ENCODE data around the gene PSPC1. TPM values are rescaled to one million over a fixed set of nuclear protein-coding genes. Genes with fewer than 3 reads are reported as not detected.

Gene PSPC1
- total RNA-seq, 1 donor: 80.7 TPM

DNA sequence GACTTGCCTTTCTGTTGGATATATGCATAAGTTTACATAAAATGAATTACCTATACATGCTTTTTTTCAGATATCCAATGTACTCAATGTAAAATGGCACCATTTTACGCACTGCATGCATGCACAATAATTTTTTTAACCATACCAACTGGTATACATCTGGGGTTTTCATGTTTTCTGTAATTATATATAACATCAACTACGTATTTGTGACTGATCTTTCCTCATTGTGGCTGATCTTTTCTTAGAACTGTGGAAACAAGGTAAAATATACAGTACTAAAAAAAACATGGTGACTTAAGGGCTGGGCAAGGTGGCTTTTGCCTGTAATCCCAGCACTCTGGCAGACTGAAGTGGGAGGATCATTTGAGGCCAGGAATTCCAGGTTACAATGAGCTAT, 18.5 kb downstream of the PSPC1 start:
- TF ChIP-seq, protein P1, sequence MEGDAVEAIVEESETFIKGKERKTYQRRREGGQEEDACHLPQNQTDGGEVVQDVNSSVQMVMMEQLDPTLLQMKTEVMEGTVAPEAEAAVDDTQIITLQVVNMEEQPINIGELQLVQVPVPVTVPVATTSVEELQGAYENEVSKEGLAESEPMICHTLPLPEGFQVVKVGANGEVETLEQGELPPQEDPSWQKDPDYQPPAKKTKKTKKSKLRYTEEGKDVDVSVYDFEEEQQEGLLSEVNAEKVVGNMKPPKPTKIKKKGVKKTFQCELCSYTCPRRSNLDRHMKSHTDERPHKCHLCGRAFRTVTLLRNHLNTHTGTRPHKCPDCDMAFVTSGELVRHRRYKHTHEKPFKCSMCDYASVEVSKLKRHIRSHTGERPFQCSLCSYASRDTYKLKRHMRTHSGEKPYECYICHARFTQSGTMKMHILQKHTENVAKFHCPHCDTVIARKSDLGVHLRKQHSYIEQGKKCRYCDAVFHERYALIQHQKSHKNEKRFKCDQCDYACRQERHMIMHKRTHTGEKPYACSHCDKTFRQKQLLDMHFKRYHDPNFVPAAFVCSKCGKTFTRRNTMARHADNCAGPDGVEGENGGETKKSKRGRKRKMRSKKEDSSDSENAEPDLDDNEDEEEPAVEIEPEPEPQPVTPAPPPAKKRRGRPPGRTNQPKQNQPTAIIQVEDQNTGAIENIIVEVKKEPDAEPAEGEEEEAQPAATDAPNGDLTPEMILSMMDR (IDR thresholded peaks at IDR 0.05; ENCODE audit: insufficient read depth, low read depth, low read length): no peak
- no peak overlapping the region for H3K4me3 ChIP-seq (ENCODE audit: low read depth, low read length)
- no peak for DNase-seq (ENCODE audit: low read depth)

DNA sequence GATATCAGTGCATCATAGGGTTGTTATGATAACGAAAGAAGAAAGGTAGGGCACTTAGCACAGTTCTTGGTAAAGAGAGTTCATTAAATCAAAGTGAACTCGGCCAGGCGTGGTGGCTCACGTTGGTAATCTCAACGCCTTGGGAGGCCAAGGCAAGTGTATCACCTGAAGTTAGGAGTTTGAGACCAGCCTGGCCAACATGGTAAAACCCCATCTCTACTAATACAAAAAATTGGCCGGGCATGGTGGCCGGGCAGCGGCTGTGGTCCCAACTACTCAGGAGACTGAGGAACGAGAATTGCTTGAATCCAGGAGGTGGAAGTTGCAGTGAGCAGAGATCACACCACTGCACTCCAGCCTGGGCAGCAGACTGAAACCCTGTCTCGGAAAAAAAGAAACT, 19.1 kb downstream of the PSPC1 start:
- TF ChIP-seq, protein P1 (IDR thresholded peaks at IDR 0.05; ENCODE audit: insufficient read depth, low read depth, low read length): no peak
- DNase-seq (ENCODE audit: low read depth): no peak
- H3K4me3 ChIP-seq (ENCODE audit: low read depth, low read length): no peak overlapping the region

DNA sequence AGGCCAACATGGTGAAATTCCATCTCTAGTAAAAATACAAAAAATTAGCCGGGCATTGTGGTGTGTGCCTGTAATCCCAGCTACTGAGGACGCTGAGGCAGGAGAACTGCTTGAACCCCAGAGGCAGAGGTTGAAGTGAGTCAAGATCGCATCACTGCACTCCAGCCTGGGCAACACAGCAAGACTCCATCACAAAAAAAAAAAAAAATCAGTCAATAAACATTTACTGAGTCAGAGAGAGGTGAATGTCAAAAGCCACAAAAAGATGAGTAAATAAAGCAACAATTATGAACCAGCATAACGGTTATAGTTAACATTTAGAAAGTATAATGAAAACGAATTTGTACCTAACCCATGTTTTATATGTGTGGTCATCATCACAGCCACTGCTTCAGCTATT, 23.1 kb downstream of the PSPC1 start:
- no peak overlapping the region for H3K4me3 ChIP-seq (ENCODE audit: low read depth, low read length)
- DNase-seq (ENCODE audit: low read depth): no peak
- TF ChIP-seq, protein P1 (IDR thresholded peaks at IDR 0.05; ENCODE audit: insufficient read depth, low read depth, low read length): no peak

DNA sequence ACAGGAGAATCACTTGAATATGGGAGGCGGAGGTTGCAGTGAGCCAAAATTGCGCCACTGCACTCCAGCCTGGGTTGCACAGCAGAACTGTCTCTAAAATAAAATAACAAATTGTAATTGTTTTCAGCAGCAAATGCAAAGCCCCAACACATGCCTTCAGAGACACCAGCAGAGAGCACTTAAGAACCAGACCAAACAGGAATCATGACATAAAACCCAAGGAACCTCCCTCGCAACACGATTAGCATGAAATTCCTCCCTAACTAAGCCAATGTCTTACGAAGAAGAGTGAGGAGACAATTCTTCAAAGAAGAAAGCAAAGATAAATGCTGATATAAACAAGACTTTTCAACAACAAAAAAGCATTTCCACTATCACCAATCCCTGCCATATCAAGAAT, 40.1 kb downstream of the PSPC1 start:
- no peak for DNase-seq (ENCODE audit: low read depth)
- no peak overlapping the region for H3K4me3 ChIP-seq (ENCODE audit: low read depth, low read length)
- TF ChIP-seq, protein P1 (IDR thresholded peaks at IDR 0.05; ENCODE audit: insufficient read depth, low read depth, low read length): no peak

DNA sequence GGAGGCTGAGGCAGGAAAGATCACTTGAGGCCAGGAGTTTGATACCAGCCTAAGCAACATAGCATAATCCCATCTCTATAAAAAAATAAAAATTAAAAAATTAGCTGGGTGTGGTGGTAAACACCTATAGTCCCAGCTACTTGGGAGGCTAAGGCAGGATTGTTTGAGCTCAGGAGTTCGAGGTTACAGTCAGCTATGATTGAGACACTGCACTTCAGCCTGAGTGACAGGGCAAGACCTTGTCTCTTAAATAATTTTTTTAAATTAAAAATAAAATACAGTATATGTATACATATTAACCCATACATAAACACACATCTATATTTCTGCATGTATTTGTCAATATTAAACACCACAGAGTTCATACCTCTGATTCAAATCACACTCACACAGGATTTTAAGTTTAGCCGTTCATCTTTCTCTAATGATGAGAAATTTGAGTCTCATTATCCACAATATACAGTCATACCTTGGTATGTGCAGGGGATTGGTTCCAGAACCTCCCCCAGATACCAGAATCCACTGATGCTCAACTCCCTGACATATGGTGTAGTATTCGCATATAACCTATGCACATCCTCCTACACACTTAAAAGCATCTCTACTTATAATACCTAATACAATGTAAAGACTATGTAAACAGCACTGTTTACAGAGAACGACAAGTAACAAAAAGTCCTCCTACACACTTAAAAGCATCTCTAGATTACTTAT, 44.7 kb downstream of the PSPC1 start:
- DNase-seq (ENCODE audit: low read depth): peak; percentile 28
- TF ChIP-seq, protein P1 (IDR thresholded peaks at IDR 0.05; ENCODE audit: insufficient read depth, low read depth, low read length): no peak

DNA sequence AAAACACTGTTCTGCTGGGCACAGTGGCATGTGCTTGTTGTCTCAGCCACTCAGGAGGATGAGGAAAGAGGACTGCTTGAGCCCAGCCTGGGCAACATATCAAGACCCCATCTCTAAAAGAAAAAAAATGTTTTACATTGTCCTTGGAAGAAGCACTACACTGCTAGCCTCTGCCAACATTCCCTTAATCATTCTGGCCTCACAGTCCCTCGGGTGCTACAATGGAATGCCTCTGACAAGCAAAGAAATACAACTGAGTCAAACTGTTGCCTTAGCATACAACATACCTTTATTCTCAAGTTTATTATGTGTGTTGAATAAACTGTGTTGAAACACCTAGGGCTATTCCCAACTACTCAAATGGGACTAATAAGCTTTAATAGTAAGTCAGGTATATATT, 56.1 kb downstream of the PSPC1 start:
- no peak for DNase-seq (ENCODE audit: low read depth)
- TF ChIP-seq, protein P1 (IDR thresholded peaks at IDR 0.05; ENCODE audit: insufficient read depth, low read depth, low read length): no peak

More for the DNA sequence above, 44.7 kb downstream of the PSPC1 start:
- H3K4me3 ChIP-seq (ENCODE audit: low read depth, low read length): no peak overlapping the region

DNA sequence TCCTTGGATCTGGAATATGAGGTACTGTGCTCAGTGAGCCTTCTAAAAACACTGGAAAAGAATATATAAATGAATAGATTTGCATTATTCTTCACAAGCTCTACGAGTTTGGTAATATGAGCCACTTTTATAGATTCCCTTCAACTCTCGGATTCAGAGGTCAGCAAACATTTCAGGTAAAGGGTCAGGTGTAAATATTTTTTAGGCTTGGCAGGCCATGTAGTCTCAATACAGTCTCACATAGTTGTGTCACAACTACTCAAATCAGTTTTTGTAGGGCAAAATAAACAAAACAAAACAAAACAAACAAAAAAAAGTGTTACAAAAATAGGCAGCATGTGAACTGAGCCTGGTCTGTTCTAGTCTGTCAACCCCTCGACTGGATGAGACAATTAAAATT, 57.4 kb downstream of the PSPC1 start:
- no peak overlapping the region for H3K4me3 ChIP-seq (ENCODE audit: low read depth, low read length)
- TF ChIP-seq, protein P1 (IDR thresholded peaks at IDR 0.05; ENCODE audit: insufficient read depth, low read depth, low read length): no peak
- no peak for DNase-seq (ENCODE audit: low read depth)

More for the DNA sequence above, 56.1 kb downstream of the PSPC1 start:
- no peak overlapping the region for H3K4me3 ChIP-seq (ENCODE audit: low read depth, low read length)

Measured in fibroblast of villous mesenchyme (primary cell).